ENCODE measurements around the gene PGA3. TPM values are rescaled to one million over a fixed set of nuclear protein-coding genes. Genes with fewer than 3 reads are reported as not detected.
"Not testable (repeated sequence)": the region's sequence is repeated elsewhere in the genome, so short reads cannot be mapped to it uniquely, and the experiment has no call there.

The PGA3 gene
- total and polyA plus RNA-seq, 2 of the 8 experiments (the other 6 are each of a cell fraction or from before 2014, with no cell fraction given): not detected

DNA sequence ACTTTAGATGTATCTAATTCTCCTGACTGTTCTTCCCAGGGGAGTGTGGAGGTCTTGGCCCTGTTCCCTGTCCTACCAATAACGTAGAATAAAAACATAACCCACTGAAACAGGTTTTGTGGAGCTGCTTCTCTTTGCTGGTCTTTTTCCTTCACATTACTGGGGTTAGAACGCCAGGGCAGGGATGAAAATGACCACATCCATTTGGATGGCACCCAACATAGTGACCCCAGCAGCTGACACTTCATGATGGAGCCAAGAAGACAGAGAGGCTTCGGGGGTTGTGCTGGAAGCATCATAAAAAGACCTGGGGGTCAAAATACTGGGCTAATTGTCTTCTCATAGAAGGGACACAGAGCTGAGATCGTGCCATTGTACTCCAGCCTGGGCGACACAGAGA, 28.3 kb downstream of the PGA3 start:
- H3K79me2 ChIP-seq (ENCODE audit: control insufficient read depth in 1 of 2, insufficient read depth in 2 of 2, low read length in 2 of 2); H3K4ac ChIP-seq (replicated peaks; ENCODE audit: insufficient read length, low read depth, low read length); POLR2A ChIA-PET (ENCODE audit: partially characterized antibody); H3K9ac ChIP-seq (replicated peaks in 1 of 4; ENCODE audit: extremely low read depth in 1 of 4, low read depth in 3 of 4, low read length in 3 of 4); H3K56ac ChIP-seq (replicated peaks; ENCODE audit: insufficient read length, low read depth, low read length); H4K8ac ChIP-seq (ENCODE audit: extremely low read depth, insufficient read depth, low read length); H2BK120ac ChIP-seq (replicated peaks; ENCODE audit: low read depth, low read length); H3K14ac ChIP-seq (ENCODE audit: insufficient read length); H3K18ac ChIP-seq (ENCODE audit: extremely low read depth, low read length); H2BK15ac ChIP-seq (ENCODE audit: low read length); H3K27ac ChIP-seq (ENCODE audit: low read depth, low read length); FAIRE-seq; H3K9me3 ChIP-seq (ENCODE audit: insufficient read depth in 2 of 2, low read depth in 1 of 2, low read length in 1 of 2); CTCF ChIA-PET (ENCODE audit: partially characterized antibody); H3K23ac ChIP-seq (ENCODE audit: insufficient read length); H4K20me1 ChIP-seq (replicated peaks in 1 of 2; ENCODE audit: control insufficient read depth in 1 of 2, insufficient read depth in 2 of 2, low read length in 2 of 2); H3K36me3 ChIP-seq (ENCODE audit: control insufficient read depth in 2 of 4, insufficient read depth in 4 of 4, low read length in 3 of 4); H3K4me2 ChIP-seq (ENCODE audit: insufficient read depth in 1 of 2, low read depth in 2 of 2, low read length in 2 of 2); DNase-seq (ENCODE audit: low read depth in 1 of 2, low spot score in 2 of 2); H3K79me1 ChIP-seq (ENCODE audit: low read depth, low read length); H3K23me2 ChIP-seq (ENCODE audit: low read depth, low read length); H2AFZ ChIP-seq (ENCODE audit: low read length); H2BK20ac ChIP-seq (ENCODE audit: low read length); H3K27me3 ChIP-seq (replicated peaks in 1 of 4; ENCODE audit: control insufficient read depth in 3 of 4, extremely low read depth in 1 of 4, insufficient read depth in 3 of 4, low read length in 3 of 4); H4K91ac ChIP-seq (replicated peaks; ENCODE audit: insufficient read length, low read length); H2BK5ac ChIP-seq (ENCODE audit: low read depth, low read length); H2AK5ac ChIP-seq (ENCODE audit: low read depth, low read length); H3K4me1 ChIP-seq (replicated peaks in 1 of 4; ENCODE audit: control insufficient read depth in 3 of 4, insufficient read depth in 4 of 4, low read length in 3 of 4); H4K5ac ChIP-seq (ENCODE audit: insufficient read length, low read depth, low read length); H3K4me3 ChIP-seq (ENCODE audit: extremely low read depth in 1 of 4, insufficient read depth in 2 of 4, low read depth in 3 of 4, low read length in 4 of 4); H2BK12ac ChIP-seq (ENCODE audit: low read depth, low read length): not testable (repeated sequence)
- no CpG with 5 or more reads among the region's 5 CpGs for WGBS, 2 experiments (ENCODE audit: extremely low coverage in 1 of 2, insufficient coverage in 1 of 2, insufficient read length in 1 of 2, insufficient replicate concordance in 2 of 2, low coverage in 1 of 2, low lambda C conversion rate in 2 of 2, missing lambda C conversion rate in 1 of 2)

GRCh38 chr11:61232548-61233145, 29.3 kb downstream of the PGA3 start:
- H3K4ac ChIP-seq (replicated peaks; ENCODE audit: insufficient read length, low read depth, low read length); H2BK120ac ChIP-seq (replicated peaks; ENCODE audit: low read depth, low read length); H3K27me3 ChIP-seq (replicated peaks in 1 of 4; ENCODE audit: control insufficient read depth in 3 of 4, extremely low read depth in 1 of 4, insufficient read depth in 3 of 4, low read length in 3 of 4); H4K91ac ChIP-seq (replicated peaks; ENCODE audit: insufficient read length, low read length); H4K5ac ChIP-seq (ENCODE audit: insufficient read length, low read depth, low read length); H2BK12ac ChIP-seq (ENCODE audit: low read depth, low read length); H3K4me3 ChIP-seq (ENCODE audit: extremely low read depth in 1 of 4, insufficient read depth in 2 of 4, low read depth in 3 of 4, low read length in 4 of 4); H3K23ac ChIP-seq (ENCODE audit: insufficient read length); H4K20me1 ChIP-seq (replicated peaks in 1 of 2; ENCODE audit: control insufficient read depth in 1 of 2, insufficient read depth in 2 of 2, low read length in 2 of 2); H2AK5ac ChIP-seq (ENCODE audit: low read depth, low read length); H3K14ac ChIP-seq (ENCODE audit: insufficient read length); H3K9ac ChIP-seq (replicated peaks in 1 of 4; ENCODE audit: extremely low read depth in 1 of 4, low read depth in 3 of 4, low read length in 3 of 4); H3K9me3 ChIP-seq (ENCODE audit: insufficient read depth in 2 of 2, low read depth in 1 of 2, low read length in 1 of 2); H3K4me2 ChIP-seq (ENCODE audit: insufficient read depth in 1 of 2, low read depth in 2 of 2, low read length in 2 of 2); H3K4me1 ChIP-seq (replicated peaks in 1 of 4; ENCODE audit: control insufficient read depth in 3 of 4, insufficient read depth in 4 of 4, low read length in 3 of 4); H3K79me2 ChIP-seq (ENCODE audit: control insufficient read depth in 1 of 2, insufficient read depth in 2 of 2, low read length in 2 of 2); POLR2A ChIA-PET (ENCODE audit: partially characterized antibody); H2BK15ac ChIP-seq (ENCODE audit: low read length); FAIRE-seq; H4K8ac ChIP-seq (ENCODE audit: extremely low read depth, insufficient read depth, low read length); H2BK5ac ChIP-seq (ENCODE audit: low read depth, low read length); H3K18ac ChIP-seq (ENCODE audit: extremely low read depth, low read length); DNase-seq (ENCODE audit: low read depth in 1 of 2, low spot score in 2 of 2); H3K27ac ChIP-seq (ENCODE audit: low read depth, low read length); H3K56ac ChIP-seq (replicated peaks; ENCODE audit: insufficient read length, low read depth, low read length); H2AFZ ChIP-seq (ENCODE audit: low read length); H2BK20ac ChIP-seq (ENCODE audit: low read length); H3K79me1 ChIP-seq (ENCODE audit: low read depth, low read length); H3K23me2 ChIP-seq (ENCODE audit: low read depth, low read length); CTCF ChIA-PET (ENCODE audit: partially characterized antibody); H3K36me3 ChIP-seq (ENCODE audit: control insufficient read depth in 2 of 4, insufficient read depth in 4 of 4, low read length in 3 of 4): not testable (repeated sequence)
- WGBS, 2 experiments (ENCODE audit: extremely low coverage in 1 of 2, insufficient coverage in 1 of 2, insufficient read length in 1 of 2, insufficient replicate concordance in 2 of 2, low coverage in 1 of 2, low lambda C conversion rate in 2 of 2, missing lambda C conversion rate in 1 of 2): no CpG with 5 or more reads among the region's 3 CpGs

All from H1 (cell line).